Activated CD4-positive, CD25-positive, alpha-beta regulatory T cell treated with anti-CD3 and anti-CD28 coated beads, Interleukin-2, amount 50 U/mL, for 24 hours (primary cell): ENCODE results near the gene KAZALD1.

Experiments
- ATAC-seq, 2 donors: fragments of 150-1000 bp; cut with Tn5 transposase; one replicate each; pipeline ENCODE4 v1.10.0; 2021; ENCODE audit warnings: mild to moderate bottlenecking in 1 of 2, moderate library complexity in 1 of 2

Gene KAZALD1

GRCh38 chr10:101095550-101096213, 33.9 kb downstream of the KAZALD1 start:
- ATAC-seq: peak; percentile 85

- no peak for ATAC-seq
Measured at GRCh38 chr10:101096378-101096777, 34.6 kb downstream of the KAZALD1 start.

GRCh38 chr10:101097881-101098280, 36.1 kb downstream of the KAZALD1 start:
- no peak for ATAC-seq

- ATAC-seq: no peak
Measured at GRCh38 chr10:101099901-101100300, 38.1 kb downstream of the KAZALD1 start.

GRCh38 chr10:101101372-101101881, 39.6 kb downstream of the KAZALD1 start:
- no peak for ATAC-seq

GRCh38 chr10:101103430-101103829, 41.6 kb downstream of the KAZALD1 start:
- ATAC-seq: no peak

GRCh38 chr10:101106351-101106750, 44.6 kb downstream of the KAZALD1 start:
- ATAC-seq: no peak

GRCh38 chr10:101107771-101108170, 46.0 kb downstream of the KAZALD1 start:
- no peak for ATAC-seq

- no peak for ATAC-seq
Measured at GRCh38 chr10:101110856-101111523, 49.2 kb downstream of the KAZALD1 start.

GRCh38 chr10:101111547-101111946, 49.8 kb downstream of the KAZALD1 start:
- ATAC-seq: no peak

GRCh38 chr10:101112799-101113594, 51.2 kb downstream of the KAZALD1 start:
- no peak for ATAC-seq

- ATAC-seq: no peak
Measured at GRCh38 chr10:101113890-101114403, 52.2 kb downstream of the KAZALD1 start.

GRCh38 chr10:101114646-101115045, 52.9 kb downstream of the KAZALD1 start:
- no peak for ATAC-seq
